Endodermal cell (in vitro differentiated cells): ENCODE data around the gene PGS1. TPM values are rescaled to one million over a fixed set of nuclear protein-coding genes. Genes with fewer than 3 reads are reported as not detected.

Experiments used
- DNase-seq: peaks from one replicate; pipeline ENCODE4 v3.0.0-alpha.2; 2017
- H3K27ac ChIP-seq: 2 replicates; pipeline ENCODE4 v1.5.1; 2013; ENCODE audit warnings: mild to moderate bottlenecking, low read depth, low read length, moderate library complexity
- H3K27me3 ChIP-seq: 2 replicates; pipeline ENCODE4 v1.6.1; 2013; ENCODE audit warnings: mild to moderate bottlenecking, low read length, moderate library complexity; ENCODE audit not compliant: insufficient read depth, control insufficient read depth, poor library complexity, severe bottlenecking
- H3K36me3 ChIP-seq: 2 replicates; pipeline ENCODE4 v1.7.0; 2013; ENCODE audit warnings: mild to moderate bottlenecking, low read length, moderate library complexity; ENCODE audit not compliant: control insufficient read depth, insufficient read depth
- H3K4me1 ChIP-seq: one replicate; pipeline ENCODE4 v1.7.0; 2013; ENCODE audit warnings: low read length; ENCODE audit not compliant: control insufficient read depth, insufficient read depth
- H3K4me3 ChIP-seq: 2 replicates; pipeline ENCODE4 v1.5.1; 2013; ENCODE audit warnings: mild to moderate bottlenecking, low read length, moderate library complexity
- H3K9ac ChIP-seq: 2 replicates; pipeline ENCODE4 v1.6.1; 2013; ENCODE audit warnings: mild to moderate bottlenecking, low read length, moderate library complexity; ENCODE audit not compliant: poor library complexity, severe bottlenecking; ENCODE audit errors: extremely low read depth
- H3K9me3 ChIP-seq: 2 replicates; pipeline ENCODE4 v1.6.1; 2013; ENCODE audit warnings: mild to moderate bottlenecking, low read length, moderate library complexity; ENCODE audit not compliant: control insufficient read depth
- H3K27ac Mint-ChIP-seq: 2 replicates; pipeline ENCODE4 v1.8.0; 2020; ENCODE audit warnings: mixed read lengths
- H3K27me3 Mint-ChIP-seq: 2 replicates; pipeline ENCODE4 v1.8.0; 2021; ENCODE audit warnings: mild to moderate bottlenecking, mixed read lengths; ENCODE audit not compliant: insufficient read depth
- H3K36me3 Mint-ChIP-seq: 2 replicates; pipeline ENCODE4 v1.8.0; 2020; ENCODE audit warnings: low read depth, mixed read lengths
- H3K4me1 Mint-ChIP-seq: 2 replicates; pipeline ENCODE4 v1.8.0; 2020; ENCODE audit warnings: mixed read lengths
- H3K4me3 Mint-ChIP-seq: 2 replicates; pipeline ENCODE4 v1.8.0; 2020; ENCODE audit warnings: mild to moderate bottlenecking, moderate library complexity, mixed read lengths
- H3K9me3 Mint-ChIP-seq: 2 replicates; pipeline ENCODE4 v1.8.0; 2020; ENCODE audit warnings: mild to moderate bottlenecking, mixed read lengths
- WGBS, 2 experiments: methylation state at CpG; one replicate each; pipeline versions ENCODE4 v1.1.5 to v1.1.7; 2013; ENCODE audit warnings: missing lambda C conversion rate in 2 of 2, mixed read lengths in 1 of 2; ENCODE audit not compliant: insufficient coverage in 1 of 2, insufficient read length in 1 of 2; 5-methylcytosine and 5-hydroxymethylcytosine counted together
- total RNA-seq, 2 donors: library from RNA; stranded (reverse); fragmentation: NEBNext Ultra II Directional in 1 of 2; extraction: Animal tissue kit (Norgen Biotek cat#: 25700) in 1 of 2; gene quantifications; 2 replicates in 1 of 2; 3 replicates in 1 of 2; pipeline ENCODE4 v1.2.1, GENCODE V29; 2021
- TF ChIP-seq, protein P1 (sequence below): fragments of 200-600 bp; sonication (generic); conservative IDR thresholded peaks from 2 replicates; pipeline ENCODE4 v1.5.0; 2021; ENCODE audit warnings: antibody characterized with exemption, mild to moderate bottlenecking

PGS1 gene
- total RNA-seq, 2 donors from 2014 or later = 57.1 to 58.2 TPM

DNA sequence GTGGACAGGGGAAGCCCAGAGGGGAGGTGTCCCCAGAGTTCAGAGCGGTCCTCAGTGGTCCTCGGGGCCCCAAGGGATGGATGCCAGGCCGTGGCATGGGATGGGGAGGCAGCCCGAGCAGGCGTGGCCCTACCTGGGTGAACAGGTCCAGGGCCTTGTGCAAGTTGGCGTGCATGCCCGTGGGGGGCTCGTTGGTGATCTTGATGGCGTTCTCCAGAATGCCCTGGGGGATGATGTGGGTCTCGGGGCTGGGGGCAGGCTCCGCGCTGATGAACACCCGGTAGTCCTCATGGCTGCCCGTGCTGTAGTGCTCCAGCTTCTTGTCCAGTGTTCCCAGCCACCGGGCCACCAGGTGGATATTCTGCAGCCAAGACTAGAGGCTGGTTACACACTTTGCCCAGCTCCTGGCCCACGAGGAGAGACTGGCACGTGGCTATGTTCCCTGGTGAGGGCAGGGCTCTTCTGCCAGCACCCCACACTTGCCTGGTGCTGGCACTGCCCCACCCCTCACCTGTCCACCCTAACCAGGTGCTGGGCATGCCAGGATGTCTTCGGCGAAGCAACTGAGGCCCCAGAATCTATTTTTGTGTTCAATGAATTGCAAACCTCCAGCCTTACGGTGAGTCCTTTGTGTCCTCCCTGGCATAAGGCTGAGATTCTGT, 59.2 kb downstream of the PGS1 start:
- Mint-ChIP-seq H3K27ac (no peak overlapping the region), H3K4me3 (no peak overlapping the region), H3K27me3 (no peaks in the 10 kb centered on the region), H3K9me3 (peaks cover 7% of the 10 kb centered on the region), H3K36me3 (no peaks in the 10 kb centered on the region), H3K4me1 (peaks cover 4% of the 10 kb centered on the region)
- Histone ChIP-seq H3K9ac (no peak overlapping the region), H3K4me1 (no peaks in the 10 kb centered on the region), H3K27me3 (no peaks in the 10 kb centered on the region), H3K27ac (no peak overlapping the region), H3K36me3 (no peaks in the 10 kb centered on the region), H3K4me3 (no peak overlapping the region), H3K9me3 (no peaks in the 10 kb centered on the region)
- DNase-seq = no peak
- TF ChIP-seq, protein P1, sequence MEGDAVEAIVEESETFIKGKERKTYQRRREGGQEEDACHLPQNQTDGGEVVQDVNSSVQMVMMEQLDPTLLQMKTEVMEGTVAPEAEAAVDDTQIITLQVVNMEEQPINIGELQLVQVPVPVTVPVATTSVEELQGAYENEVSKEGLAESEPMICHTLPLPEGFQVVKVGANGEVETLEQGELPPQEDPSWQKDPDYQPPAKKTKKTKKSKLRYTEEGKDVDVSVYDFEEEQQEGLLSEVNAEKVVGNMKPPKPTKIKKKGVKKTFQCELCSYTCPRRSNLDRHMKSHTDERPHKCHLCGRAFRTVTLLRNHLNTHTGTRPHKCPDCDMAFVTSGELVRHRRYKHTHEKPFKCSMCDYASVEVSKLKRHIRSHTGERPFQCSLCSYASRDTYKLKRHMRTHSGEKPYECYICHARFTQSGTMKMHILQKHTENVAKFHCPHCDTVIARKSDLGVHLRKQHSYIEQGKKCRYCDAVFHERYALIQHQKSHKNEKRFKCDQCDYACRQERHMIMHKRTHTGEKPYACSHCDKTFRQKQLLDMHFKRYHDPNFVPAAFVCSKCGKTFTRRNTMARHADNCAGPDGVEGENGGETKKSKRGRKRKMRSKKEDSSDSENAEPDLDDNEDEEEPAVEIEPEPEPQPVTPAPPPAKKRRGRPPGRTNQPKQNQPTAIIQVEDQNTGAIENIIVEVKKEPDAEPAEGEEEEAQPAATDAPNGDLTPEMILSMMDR = no peak
- WGBS, 2 experiments = 91 to 99% methylated on average over 12 to 20 of the region's 20 CpGs

DNA sequence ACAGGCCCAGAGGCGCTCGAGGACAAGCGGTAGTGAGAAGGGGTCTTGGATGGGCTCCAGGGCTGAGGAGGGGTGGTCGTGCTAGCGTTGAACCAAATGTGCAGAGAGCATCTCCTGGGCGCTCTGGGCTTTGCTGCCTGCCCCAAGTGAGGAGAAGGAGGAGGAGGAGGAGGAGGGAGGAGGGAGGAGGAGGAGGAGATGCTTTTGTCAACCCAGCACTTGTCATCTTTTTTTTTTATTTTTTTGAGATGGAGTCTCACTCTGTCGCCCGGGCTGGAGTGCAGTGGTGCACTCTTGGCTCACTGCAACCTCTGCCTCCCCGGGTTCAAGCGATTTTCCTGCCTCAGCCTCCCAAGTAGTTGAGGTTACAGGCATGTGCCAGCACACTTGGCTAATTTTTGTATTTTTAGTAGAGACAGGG, 59.8 kb downstream of the PGS1 start:
- Histone ChIP-seq H3K27ac (no peak overlapping the region), H3K9me3 (no peaks in the 10 kb centered on the region), H3K9ac (no peak overlapping the region), H3K4me3 (no peak overlapping the region), H3K36me3 (no peaks in the 10 kb centered on the region), H3K4me1 (no peaks in the 10 kb centered on the region), H3K27me3 (no peaks in the 10 kb centered on the region)
- Mint-ChIP-seq H3K36me3 (no peaks in the 10 kb centered on the region), H3K27me3 (no peaks in the 10 kb centered on the region), H3K4me1 (peaks cover 4% of the 10 kb centered on the region), H3K9me3 (peaks cover 7% of the 10 kb centered on the region), H3K4me3 (no peak overlapping the region), H3K27ac (no peak overlapping the region)
- 86 to 99% methylated on average over 4 to 9 of the region's 10 CpGs for WGBS, 2 experiments
- DNase-seq = no peak
- TF ChIP-seq, protein P1 = no peak

DNA sequence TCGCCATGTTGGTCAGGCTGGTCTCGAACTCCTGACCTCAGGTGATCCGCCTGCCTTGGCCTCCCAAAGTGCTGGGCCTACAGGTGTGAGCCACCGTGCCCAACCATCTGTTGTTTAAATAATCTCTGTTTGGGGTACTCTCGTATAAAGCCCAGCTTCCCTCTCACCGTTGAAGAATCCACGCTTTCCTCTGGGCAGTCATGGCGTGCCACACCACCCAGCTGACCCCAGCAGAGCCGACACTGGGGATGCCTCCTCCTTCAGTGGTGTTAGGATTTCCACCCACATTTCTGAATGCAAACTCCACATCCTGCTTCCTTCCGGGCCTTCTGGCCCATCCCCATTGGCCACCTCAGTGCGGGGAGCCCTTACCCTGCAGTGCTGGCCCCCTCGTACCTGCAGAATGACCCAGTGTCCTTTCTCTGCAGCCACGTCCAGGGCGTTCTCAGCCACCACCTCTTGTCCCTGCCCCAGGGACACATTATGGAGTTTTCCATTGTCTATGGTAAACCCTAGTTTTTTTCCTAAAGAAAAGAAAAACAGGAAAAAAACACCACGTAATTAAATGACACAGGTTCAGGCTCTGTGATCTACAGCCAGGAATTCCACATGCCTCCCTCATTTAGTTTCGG, 60.4 kb downstream of the PGS1 start:
- Mint-ChIP-seq H3K4me1 (peaks cover 4% of the 10 kb centered on the region), H3K27ac (no peak overlapping the region), H3K9me3 (peaks cover 7% of the 10 kb centered on the region), H3K36me3 (no peaks in the 10 kb centered on the region), H3K4me3 (no peak overlapping the region), H3K27me3 (no peaks in the 10 kb centered on the region)
- DNase-seq = no peak
- H3K36me3 ChIP-seq = no peaks in the 10 kb centered on the region
- 93 to 96% methylated on average over 15 to 16 of the region's 16 CpGs for WGBS, 2 experiments
- no peak overlapping the region for H3K9ac ChIP-seq
- H3K4me1 ChIP-seq = no peaks in the 10 kb centered on the region
- TF ChIP-seq, protein P1 = no peak
- H3K27ac ChIP-seq = no peak overlapping the region
- H3K4me3 ChIP-seq = no peak overlapping the region
- H3K27me3 ChIP-seq = no peaks in the 10 kb centered on the region
- no peaks in the 10 kb centered on the region for H3K9me3 ChIP-seq
